A549 (cell line): ENCODE measurements around the gene NKAIN2.

Experiments
- BHLHE40 ChIP-seq: IDR thresholded peaks from 2 replicates; pipeline ENCODE4 v1.6.1; 2012; ENCODE audit warnings: low read depth, low read length, inconsistent platforms
- CBX8 ChIP-seq: fragments of 200-600 bp; sonication (generic); IDR thresholded peaks from 2 replicates; pipeline ENCODE4 v1.6.1; 2016
- FOSB ChIP-seq: fragments of 250-450 bp; sonication (Bioruptor Pico); IDR thresholded peaks from 2 replicates; pipeline ENCODE4 v1.5.0; 2020; ENCODE audit warnings: mild to moderate bottlenecking, moderate library complexity
- MAFK ChIP-seq: fragments of 450-650 bp; IDR thresholded peaks from 2 replicates; pipeline ENCODE4 v1.6.1; 2014; ENCODE audit not compliant: partially characterized antibody
- POLR2A ChIP-seq: IDR thresholded peaks from 2 replicates; pipeline ENCODE4 v1.6.1; 2012; ENCODE audit warnings: mild to moderate bottlenecking, low read length
- RAD21 ChIP-seq, 2 experiments: fragments of >200 bp in 1 of 2; sonication (Bioruptor Twin) in 1 of 2; formaldehyde crosslinking in 1 of 2; IDR thresholded peaks in 1 of 2; conservative IDR thresholded peaks in 1 of 2; 2 replicates in 1 of 2; 3 replicates in 1 of 2; pipeline ENCODE4 v1.6.1; 2012 to 2018; ENCODE audit warnings: inconsistent platforms in 1 of 2
- ZSCAN20 ChIP-seq: fragments of 250-450 bp; sonication (Bioruptor Pico); IDR thresholded peaks from 2 replicates; pipeline ENCODE4 v1.8.0; 2022; ENCODE audit warnings: mild to moderate bottlenecking, moderate library complexity
- TF ChIP-seq, protein P1 (sequence below): fragments of >200 bp; sonication (Bioruptor Twin); formaldehyde crosslinking; IDR thresholded peaks from 3 replicates; pipeline ENCODE4 v1.5.1; 2016

DNA sequence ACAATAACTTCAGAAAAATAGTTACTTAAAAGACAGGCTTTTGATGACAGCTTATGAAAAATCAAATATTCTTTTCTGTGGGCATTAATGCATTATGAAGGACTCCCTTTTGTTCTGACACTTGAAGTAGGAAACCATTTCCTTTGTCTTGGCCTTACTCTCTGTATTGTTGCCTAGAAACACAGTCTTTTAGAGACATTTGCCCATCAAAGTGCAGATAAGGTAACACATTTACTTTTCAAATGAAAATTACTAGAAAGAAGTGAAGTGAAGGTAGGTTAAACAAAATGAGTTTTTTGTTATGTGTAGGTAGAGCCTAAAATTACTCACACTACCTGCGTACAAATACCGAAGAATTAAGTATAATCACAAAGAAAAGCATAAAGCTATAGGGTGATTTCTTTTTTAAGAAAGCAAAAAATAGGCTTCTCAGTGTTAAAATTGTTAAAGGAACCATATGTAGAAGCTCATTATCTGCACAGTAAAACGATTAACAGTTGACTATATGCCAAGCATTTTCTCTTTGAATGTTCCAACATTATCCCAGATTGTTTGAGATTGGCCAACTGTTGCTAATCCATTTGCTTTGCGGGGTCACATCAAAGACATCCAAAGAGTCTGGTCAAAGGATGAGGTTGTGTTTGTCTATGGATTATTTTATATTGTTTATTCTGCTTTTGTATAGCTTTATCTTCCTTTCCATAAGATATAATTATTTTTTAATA is 616.6 kb downstream of the NKAIN2 start:
- TF ChIP-seq FOSB (CRISPR knock-in tag) (no peak), POLR2A (no peak), ZSCAN20 (CRISPR knock-in tag) (no peak), CBX8 (no peak), BHLHE40 (no peak), RAD21 (conservative IDR thresholded peaks at IDR 0.05 in 1 of 2, IDR thresholded peaks at IDR 0.05 in 1 of 2) (no peak), MAFK (no peak)
- TF ChIP-seq, protein P1, sequence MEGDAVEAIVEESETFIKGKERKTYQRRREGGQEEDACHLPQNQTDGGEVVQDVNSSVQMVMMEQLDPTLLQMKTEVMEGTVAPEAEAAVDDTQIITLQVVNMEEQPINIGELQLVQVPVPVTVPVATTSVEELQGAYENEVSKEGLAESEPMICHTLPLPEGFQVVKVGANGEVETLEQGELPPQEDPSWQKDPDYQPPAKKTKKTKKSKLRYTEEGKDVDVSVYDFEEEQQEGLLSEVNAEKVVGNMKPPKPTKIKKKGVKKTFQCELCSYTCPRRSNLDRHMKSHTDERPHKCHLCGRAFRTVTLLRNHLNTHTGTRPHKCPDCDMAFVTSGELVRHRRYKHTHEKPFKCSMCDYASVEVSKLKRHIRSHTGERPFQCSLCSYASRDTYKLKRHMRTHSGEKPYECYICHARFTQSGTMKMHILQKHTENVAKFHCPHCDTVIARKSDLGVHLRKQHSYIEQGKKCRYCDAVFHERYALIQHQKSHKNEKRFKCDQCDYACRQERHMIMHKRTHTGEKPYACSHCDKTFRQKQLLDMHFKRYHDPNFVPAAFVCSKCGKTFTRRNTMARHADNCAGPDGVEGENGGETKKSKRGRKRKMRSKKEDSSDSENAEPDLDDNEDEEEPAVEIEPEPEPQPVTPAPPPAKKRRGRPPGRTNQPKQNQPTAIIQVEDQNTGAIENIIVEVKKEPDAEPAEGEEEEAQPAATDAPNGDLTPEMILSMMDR: no peak
